Measurements from ENCODE around the gene FAM222B.
A peak's percentile ranks its signal among the peaks of the same experiment; 100 is the strongest.
"Not testable (repeated sequence)": the region's sequence is repeated elsewhere in the genome, so short reads cannot be mapped to it uniquely, and the experiment has no call there.

The FAM222B gene

GRCh38 chr17:28726627-28727491 is 115.7 kb downstream of the FAM222B start:
- peak; percentile 89 for DNase-seq (ENCODE audit: low read depth)

GRCh38 chr17:28726226-28726626 is 116.4 kb downstream of the FAM222B start, which contains the start of gene TLCD1:
Gene TLCD1 (minus strand): TSS chr17:28726233. CDS start chr17:28726097, 136 bp downstream.
- DNase-seq (ENCODE audit: low read depth) = peak; percentile 59

GRCh38 chr17:28725660-28726225 is 116.8 kb downstream of the FAM222B start:
- peak; percentile 32 for DNase-seq (ENCODE audit: low read depth)

GRCh38 chr17:28725166-28725659 is 117.4 kb downstream of the FAM222B start:
- no peak for DNase-seq (ENCODE audit: low read depth)

- DNase-seq (ENCODE audit: low read depth) = no peak
These were observed 118.0 kb downstream of the FAM222B start for GRCh38 chr17:28724500-28725165.

- not testable (repeated sequence) for DNase-seq (ENCODE audit: low read depth)
These were observed 118.6 kb downstream of the FAM222B start for GRCh38 chr17:28723836-28724499.

- no peak for DNase-seq (ENCODE audit: low read depth)
These were observed 119.3 kb downstream of the FAM222B start for GRCh38 chr17:28723159-28723835.

- DNase-seq (ENCODE audit: low read depth) = no peak
These were observed 120.0 kb downstream of the FAM222B start for GRCh38 chr17:28722417-28723158.

GRCh38 chr17:28720997-28721329 is 121.6 kb downstream of the FAM222B start:
- DNase-seq (ENCODE audit: low read depth) = not testable (repeated sequence)

- DNase-seq (ENCODE audit: low read depth) = peak; percentile 15
These were observed 122.2 kb downstream of the FAM222B start for GRCh38 chr17:28720247-28720996.

- DNase-seq (ENCODE audit: low read depth) = no peak
These were observed 123.6 kb downstream of the FAM222B start for GRCh38 chr17:28719021-28719433.

GRCh38 chr17:28718333-28719020 is 124.1 kb downstream of the FAM222B start:
- DNase-seq (ENCODE audit: low read depth) = no peak

- no peak for DNase-seq (ENCODE audit: low read depth)
These were observed 124.8 kb downstream of the FAM222B start, which contains the start of gene RAB34 for GRCh38 chr17:28717578-28718332. Gene RAB34 (minus strand): TSS chr17:28717868. CDS start chr17:28717266, 602 bp downstream.

GRCh38 chr17:28716740-28717577 is 125.6 kb downstream of the FAM222B start:
- DNase-seq (ENCODE audit: low read depth) = no peak

GRCh38 chr17:28715217-28715616 is 127.4 kb downstream of the FAM222B start:
- no peak for DNase-seq (ENCODE audit: low read depth)

GRCh38 chr17:28714281-28714680 is 128.3 kb downstream of the FAM222B start:
- DNase-seq (ENCODE audit: low read depth) = no peak

- no peak for DNase-seq (ENCODE audit: low read depth)
These were observed 129.7 kb downstream of the FAM222B start for GRCh38 chr17:28712705-28713415.

Data from activated T-helper 9 cell treated with anti-CD3 and anti-CD28 coated beads, Interleukin-2, amount 50 U/mL, for 16 hours (primary cell).